ENCODE results near the gene BMF.

The BMF gene

DNA sequence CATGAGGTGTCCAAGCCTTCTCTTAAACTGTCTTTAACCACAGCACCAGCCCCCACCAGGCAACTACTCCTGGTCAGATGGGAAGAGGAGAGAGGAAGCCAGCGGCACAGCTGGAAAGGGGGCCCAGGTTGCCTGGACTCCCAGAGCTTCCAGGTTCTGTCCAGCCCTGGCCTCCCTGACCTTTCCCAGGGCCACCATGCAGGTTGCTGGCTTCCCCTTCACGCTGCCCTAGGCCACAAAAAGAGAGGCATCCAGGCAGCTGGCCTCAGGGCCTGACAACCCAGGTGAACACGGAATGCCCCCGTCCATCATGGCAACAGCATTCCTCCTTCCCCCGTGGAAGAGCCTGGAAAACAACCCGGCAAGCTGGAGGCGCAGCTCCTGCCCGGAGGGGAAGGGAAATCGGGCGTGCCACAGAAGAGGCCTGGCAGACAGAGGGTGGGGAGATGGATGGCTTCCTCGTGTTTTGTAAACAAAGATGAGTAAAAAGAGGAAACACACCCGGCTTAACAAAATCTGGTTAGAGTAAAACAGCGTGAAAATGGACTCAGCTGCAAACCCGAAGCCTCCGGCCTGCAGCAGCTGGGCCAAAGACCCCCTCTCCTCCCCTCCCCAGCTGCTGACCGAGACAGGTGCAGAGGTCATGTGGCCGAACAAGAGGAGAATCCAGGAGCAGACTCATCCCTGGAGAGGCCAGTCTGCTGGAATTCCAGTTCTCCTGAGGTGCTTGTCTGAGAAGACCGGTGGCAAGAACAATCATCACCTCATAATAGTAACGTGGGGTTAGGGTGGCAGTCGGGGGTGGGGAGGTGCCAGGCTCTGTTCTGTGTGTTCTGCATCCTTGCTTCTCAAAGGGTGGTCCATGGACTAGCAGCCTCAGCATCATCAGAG, 15.5 kb downstream of the BMF start:
- no peak for TF ChIP-seq CTCF (IDR thresholded peaks at IDR 0.05; ENCODE audit: control extremely low read depth, extremely low read depth, low read depth, missing control alignments)
- no peak for DNase-seq (ENCODE audit: extremely low spot score)
- ChIA-PET CTCF (interaction anchor here (1.1 to 28.6 kb wide), 5 partner anchors 11 to 54 kb away, joined by 3 to 511 read pairs (median 9); partner anchors contain the start of genes BMF and SRP14), POLR2A (no interaction called here)

GRCh38 chr15:40092256-40092978, 16.3 kb downstream of the BMF start:
- no peak for TF ChIP-seq CTCF (IDR thresholded peaks at IDR 0.05; ENCODE audit: control extremely low read depth, extremely low read depth, low read depth, missing control alignments)
- ChIA-PET CTCF (interaction anchor here (1.5 to 28.6 kb wide), 3 partner anchors 10 to 53 kb away, joined by 6 to 511 read pairs (median 494); partner anchors contain the start of genes BMF and SRP14), POLR2A (no interaction called here)
- no peak for DNase-seq (ENCODE audit: extremely low spot score)

GRCh38 chr15:40091861-40092255, 16.8 kb downstream of the BMF start:
- CTCF ChIA-PET, result interaction anchor here (1.5 to 28.6 kb wide), 2 partner anchors 10 to 15 kb away, joined by 6 to 494 read pairs; partner anchors contain the start of gene BMF
- POLR2A ChIA-PET, result no interaction called here

GRCh38 chr15:40090774-40091455, 17.8 kb downstream of the BMF start:
- TF ChIP-seq CTCF (IDR thresholded peaks at IDR 0.05; ENCODE audit: control extremely low read depth, extremely low read depth, low read depth, missing control alignments), result no peak
- POLR2A ChIA-PET, result no interaction called here
- DNase-seq (ENCODE audit: extremely low spot score), result no peak
- CTCF ChIA-PET, result interaction anchor here (0.9 to 28.6 kb wide), 3 partner anchors 9 to 45 kb away, joined by 3 to 494 read pairs (median 5); partner anchors contain the start of gene BMF

More at GRCh38 chr15:40091861-40092255, 16.8 kb downstream of the BMF start:
- DNase-seq (ENCODE audit: extremely low spot score), result no peak
- no peak for TF ChIP-seq CTCF (IDR thresholded peaks at IDR 0.05; ENCODE audit: control extremely low read depth, extremely low read depth, low read depth, missing control alignments)

DNA sequence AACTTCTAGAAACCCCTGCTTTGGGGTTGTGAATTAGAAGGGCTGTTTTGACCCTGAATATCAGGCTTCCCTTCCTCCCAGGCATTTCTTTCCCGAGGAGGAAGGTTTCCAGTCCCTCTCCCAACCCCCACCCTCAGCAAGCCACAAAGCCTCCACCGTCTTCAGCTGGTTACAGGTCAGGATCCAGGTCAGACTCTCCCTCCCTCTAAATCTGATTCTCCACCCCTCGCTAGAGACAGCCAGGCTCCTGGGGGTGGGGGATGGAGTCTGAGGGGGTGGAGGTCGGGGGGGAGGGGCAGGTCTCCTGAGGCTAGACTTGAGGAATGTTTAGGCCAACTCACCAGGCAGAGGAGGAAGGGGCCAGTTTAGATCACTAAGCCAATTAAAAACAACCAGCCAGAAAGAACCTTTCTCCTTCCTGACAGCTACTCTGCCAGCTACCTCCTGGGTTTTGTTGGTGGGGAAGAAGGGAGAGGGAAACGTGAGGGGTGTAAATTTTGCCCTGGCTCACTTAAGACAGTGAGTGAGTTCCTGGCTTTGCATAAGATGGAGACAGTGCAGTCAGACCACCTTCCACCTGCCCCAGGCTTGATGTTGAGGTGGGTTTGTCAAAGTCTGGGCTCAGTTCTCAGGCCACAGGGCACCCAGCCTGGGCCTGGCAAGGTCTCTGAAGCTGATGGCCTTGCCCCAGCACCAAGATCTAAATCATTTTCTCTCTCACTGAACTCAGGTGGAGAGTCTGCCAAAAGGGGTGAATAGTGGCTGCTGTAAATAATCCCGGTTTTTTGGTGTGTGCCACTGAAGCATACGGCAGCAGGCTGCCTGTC, 19.5 kb downstream of the BMF start:
- TF ChIP-seq CTCF (IDR thresholded peaks at IDR 0.05; ENCODE audit: control extremely low read depth, extremely low read depth, low read depth, missing control alignments), result no peak
- ChIA-PET CTCF (interaction anchor here (1.0 to 28.6 kb wide), 2 partner anchors 18 to 128 kb away, joined by 3 to 494 read pairs; partner anchors contain the start of gene BMF), POLR2A (interaction anchor here (0.6 kb wide), 1 partner anchor 519 kb away, joined by 3 read pairs; no protein-coding TSS in a partner anchor)
- DNase-seq (ENCODE audit: extremely low spot score), result no peak

All from GM10248 (cell line).